Central memory CD4-positive, alpha-beta T cell (primary cell): ENCODE results near the gene GLMN.
"Not testable (repeated sequence)": the region's sequence is repeated elsewhere in the genome, so short reads cannot be mapped to it uniquely, and the experiment has no call there.

Experiments used
- DNase-seq: peaks from one replicate; pipeline ENCODE4 v3.0.0; 2022

Gene GLMN

DNA sequence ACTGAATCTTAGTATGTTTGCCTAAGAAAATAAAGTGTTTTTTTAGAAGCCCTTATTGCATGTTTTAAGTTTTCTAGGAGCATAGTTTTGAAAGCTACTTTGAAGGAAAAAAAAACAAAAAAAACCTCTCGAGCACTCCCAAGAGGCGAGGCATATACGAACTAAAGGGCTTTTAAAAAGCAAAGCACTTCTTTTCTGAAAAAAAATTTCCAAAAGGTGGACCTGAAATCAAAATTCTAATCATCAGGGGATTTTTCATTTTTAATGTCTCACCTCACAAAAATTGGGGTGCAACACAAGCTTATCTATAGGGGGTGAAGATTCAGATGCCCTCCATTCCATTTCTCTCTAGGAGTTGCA is 594 bp downstream of the GLMN start:
- no peak for DNase-seq

- DNase-seq, result peak; percentile 2
Measured at GRCh38 chr1:92291372-92291999, 7.3 kb downstream of the GLMN start.

GRCh38 chr1:92281411-92281810 is 17.4 kb downstream of the GLMN start:
- not testable (repeated sequence) for DNase-seq

DNA sequence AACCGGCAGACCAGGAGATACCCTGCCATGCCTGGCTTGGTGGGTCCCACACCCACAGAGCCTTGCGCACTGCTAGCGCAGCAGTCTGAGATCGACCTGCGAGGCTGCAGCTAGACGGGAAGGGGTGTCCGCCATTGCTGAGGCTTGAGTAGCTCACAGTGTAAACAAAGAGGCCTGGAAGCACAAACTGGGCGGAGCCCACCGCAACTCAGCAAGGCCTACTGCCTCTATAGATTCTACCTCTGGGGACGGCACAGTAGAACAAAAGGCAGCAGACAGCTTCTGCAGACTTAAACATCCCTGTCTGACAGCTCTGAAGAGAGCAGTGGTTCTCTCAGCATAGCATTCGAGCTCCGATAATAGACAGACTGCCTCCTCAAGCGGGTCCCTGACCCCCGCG is 19.0 kb downstream of the GLMN start:
- DNase-seq, result not testable (repeated sequence)

- DNase-seq, result no peak
Measured at GRCh38 chr1:92277105-92277723, 21.6 kb downstream of the GLMN start.

- no peak for DNase-seq
Measured at GRCh38 chr1:92276082-92276481, 22.7 kb downstream of the GLMN start.

DNA sequence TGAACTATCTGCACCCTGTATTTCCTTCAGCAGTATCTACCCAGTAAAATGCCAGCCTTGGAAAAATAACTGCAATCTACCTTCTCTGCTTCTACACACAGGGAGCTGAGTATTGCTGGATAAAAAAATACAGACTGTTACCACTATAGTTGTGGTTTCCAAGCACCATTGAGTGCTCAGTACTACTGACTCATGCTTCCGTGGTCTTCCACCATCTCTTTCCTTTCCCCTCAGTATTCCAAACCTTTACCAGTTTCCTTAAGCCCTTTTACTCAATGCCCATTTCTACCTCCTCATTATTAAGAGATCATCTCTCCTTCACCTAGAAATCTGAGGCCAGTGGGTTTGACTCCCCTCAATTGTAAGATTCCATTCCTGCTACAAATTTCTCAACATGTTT is 23.8 kb downstream of the GLMN start:
- no peak for DNase-seq

- DNase-seq, result no peak
Measured at GRCh38 chr1:92273039-92273438, 25.7 kb downstream of the GLMN start.

- no peak for DNase-seq
Measured at GRCh38 chr1:92262516-92262915, 36.3 kb downstream of the GLMN start.

DNA sequence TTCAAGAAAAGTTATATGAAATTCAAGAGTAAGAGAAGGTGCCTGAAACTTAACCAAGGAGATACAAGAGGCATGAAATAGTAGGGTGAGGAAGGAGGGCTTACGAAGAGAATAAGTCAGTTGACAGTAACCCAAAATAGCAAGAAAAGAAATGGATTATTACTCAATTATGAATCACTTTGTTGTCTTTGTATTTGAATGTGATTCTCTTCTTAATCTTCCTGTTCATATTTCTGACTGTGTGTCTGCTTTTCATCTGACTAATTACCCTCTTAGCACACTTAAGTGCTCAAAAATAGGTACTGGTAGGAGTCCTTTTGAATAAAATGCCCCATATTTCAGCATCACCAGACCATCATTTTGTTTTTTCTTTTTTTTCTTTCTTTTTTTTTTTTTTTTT is 39.4 kb downstream of the GLMN start:
- DNase-seq, result no peak

- DNase-seq, result not testable (repeated sequence)
Measured at GRCh38 chr1:92254714-92255113, 44.1 kb downstream of the GLMN start.

DNA sequence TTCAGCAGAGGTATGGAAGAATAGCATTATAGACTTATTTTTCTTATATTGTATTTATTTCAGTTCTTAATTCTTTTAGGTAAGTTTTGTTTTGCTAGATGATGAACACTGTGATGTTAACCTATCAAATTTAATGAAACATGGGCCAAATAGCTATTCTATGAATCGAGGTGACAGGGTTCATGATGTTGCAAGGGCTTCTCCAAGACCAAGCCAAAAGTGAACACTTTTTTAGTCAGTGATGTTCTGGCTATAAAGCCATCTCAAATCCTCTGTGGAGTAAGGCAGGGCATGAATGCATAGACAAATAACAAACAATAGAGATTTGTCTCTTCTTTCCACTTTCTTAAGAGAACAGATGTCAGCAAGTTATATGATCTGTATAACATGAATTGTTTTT is 54.4 kb downstream of the GLMN start:
- DNase-seq, result no peak

GRCh38 chr1:92240034-92240433 is 58.8 kb downstream of the GLMN start:
- DNase-seq, result no peak

- DNase-seq, result no peak
Measured at GRCh38 chr1:92230736-92231135, 68.1 kb downstream of the GLMN start.

DNA sequence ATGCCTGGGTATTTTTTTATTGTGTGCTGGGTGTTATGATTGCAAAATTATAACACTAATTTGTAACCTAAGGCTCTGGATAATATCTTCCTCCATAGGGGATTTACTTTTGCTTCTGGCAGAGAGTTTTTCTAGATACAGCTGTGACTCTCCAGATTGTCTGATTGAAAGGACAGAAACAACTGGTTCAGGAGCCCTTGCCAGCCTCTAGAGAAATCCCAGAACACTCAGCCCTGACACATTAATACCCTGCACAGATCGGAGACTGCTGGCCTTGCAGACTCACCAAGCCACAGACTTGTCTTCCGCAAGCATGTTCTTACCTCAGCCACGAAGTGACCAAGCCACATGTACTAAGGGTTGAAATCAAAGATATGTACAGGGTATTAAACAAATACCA is 70.4 kb downstream of the GLMN start:
- no peak for DNase-seq

- no peak for DNase-seq
Measured at GRCh38 chr1:92219028-92219427, 79.8 kb downstream of the GLMN start.

GRCh38 chr1:92218559-92218958 is 80.2 kb downstream of the GLMN start:
- DNase-seq, result no peak

DNA sequence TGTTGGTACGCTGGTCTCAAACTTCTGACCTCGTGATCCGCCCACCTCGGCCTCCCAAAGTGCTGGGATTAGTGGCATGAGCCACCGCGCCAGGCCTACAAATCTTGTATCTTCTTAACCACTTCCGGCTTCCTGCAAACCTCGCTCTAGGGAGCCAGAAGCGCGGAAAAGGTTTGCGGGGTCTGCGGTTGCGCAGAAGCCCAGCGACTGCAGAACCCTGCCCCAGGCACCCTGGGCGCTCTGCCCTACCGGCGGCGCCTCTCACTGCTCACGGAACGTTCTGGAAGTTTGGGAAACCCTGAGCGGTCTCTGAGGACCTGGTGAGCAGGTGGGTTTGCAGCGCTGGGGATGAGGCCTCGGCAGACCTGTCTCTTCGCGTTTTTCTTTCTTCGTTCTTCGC is 81.1 kb downstream of the GLMN start, which contains the start of gene C1orf146:
C1orf146 (plus strand) TSS at position 195 of the 400 bp plus-strand sequence. CDS start 13,506 bp downstream, outside the sequence.
- no peak for DNase-seq

DNA sequence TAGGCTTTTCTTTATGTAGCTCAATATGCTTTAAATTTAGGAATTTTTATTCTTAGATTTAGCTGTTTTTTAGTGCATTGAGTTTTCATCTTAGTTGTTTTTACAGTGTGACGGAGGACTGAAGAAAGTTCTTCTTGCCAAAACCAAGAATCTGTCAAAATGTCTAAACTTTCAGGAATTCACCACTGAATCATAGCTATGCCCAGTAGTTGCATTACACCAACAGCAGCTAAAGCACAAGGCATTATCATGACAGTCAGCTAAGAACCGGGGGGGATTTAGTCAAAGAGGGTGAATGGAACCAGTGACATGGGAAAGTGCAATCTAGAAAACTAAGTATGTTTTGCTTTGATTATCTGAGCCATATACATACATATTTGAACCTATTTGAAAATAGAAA is 87.6 kb downstream of the GLMN start:
- no peak for DNase-seq

DNA sequence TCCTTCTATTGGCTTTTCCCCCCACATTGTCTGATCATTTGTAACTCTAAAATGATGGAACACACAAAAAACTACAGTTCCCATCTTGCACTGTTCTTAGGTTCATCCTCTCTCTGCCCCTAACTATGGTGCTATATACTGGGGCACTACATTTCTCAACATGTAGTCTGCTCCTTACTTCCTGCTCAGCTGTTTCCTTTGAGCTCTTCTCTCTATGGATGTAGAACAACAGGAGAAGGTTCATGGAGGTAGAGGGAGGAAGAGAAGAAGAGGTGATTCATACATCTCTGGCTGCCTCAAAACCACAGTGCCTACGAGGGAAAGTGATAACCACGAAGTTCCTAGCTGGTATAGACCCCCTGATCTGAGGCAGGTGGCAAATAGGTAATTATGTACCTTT is 88.1 kb downstream of the GLMN start:
- DNase-seq, result no peak

- no peak for DNase-seq
Measured at GRCh38 chr1:92203105-92203504, 95.7 kb downstream of the GLMN start.

- DNase-seq, result no peak
Measured at GRCh38 chr1:92201973-92202372, 96.8 kb downstream of the GLMN start.
